GM12878 (cell line): ENCODE data around the gene MTR. TPM values are rescaled to one million over a fixed set of nuclear protein-coding genes. Genes with fewer than 3 reads are reported as not detected.

ENCODE experiments used
- ATAC-seq: fragments of 200-7000 bp; cut with Tn5 transposase; 3 replicates; pipeline ENCODE4 v1.9.1; 2020; ENCODE audit warnings: mild to moderate bottlenecking, moderate library complexity
- BruUV-seq: library from RNA; stranded (reverse); fragments of 400-500 nt; replicated peaks from 2 replicates; lab custom pipeline; 2021; lab: Mats Ljungman, UMichigan
- CTCF ChIA-PET: fragments of 300-600 bp; sonication (Branson Sonifier 250); formaldehyde crosslinking; extraction: SDS; loops from one replicate; lab custom pipeline; 2021; ENCODE audit warnings: inconsistent platforms; lab: Yijun Ruan, JAX
- POLR2A ChIA-PET: fragments of 350-600 bp; formaldehyde crosslinking; extraction: SDS; loops from one replicate; lab custom pipeline; 2021; ENCODE audit warnings: inconsistent platforms; lab: Charles Lee
- RAD21 ChIA-PET: fragments of 300-600 bp; sonication (Branson Sonifier 250); formaldehyde crosslinking; loops from one replicate; lab custom pipeline; 2023; ENCODE audit warnings: antibody characterized with exemption; ENCODE audit not compliant: unreplicated experiment; lab: Charles Lee
- SMC1A ChIA-PET: fragments of 300-600 bp; sonication (Branson Sonifier 250); formaldehyde crosslinking; loops from one replicate; lab custom pipeline; 2023; ENCODE audit not compliant: unreplicated experiment, uncharacterized antibody; lab: Charles Lee
- DNase-seq: peaks from one replicate; pipeline ENCODE4 v3.0.0-alpha.2; 2011; ENCODE audit warnings: low read depth, low spot score
- FAIRE-seq: peaks from 3 replicates; lab custom pipeline; 2011; peaks lifted over from hg19 to GRCh38; lab: Jason Lieb, UNC
- H2AFZ ChIP-seq: 2 replicates; pipeline ENCODE4 v1.6.0; 2011; ENCODE audit warnings: low read depth, low read length, control low read depth; ENCODE audit not compliant: control insufficient read depth
- H3K27ac ChIP-seq: 2 replicates; pipeline ENCODE4 v1.5.1; 2011; ENCODE audit warnings: control low read depth; ENCODE audit not compliant: control insufficient read depth, insufficient read depth
- H3K27me3 ChIP-seq, 2 experiments: replicated peaks in 1 of 2; 2 replicates each; pipeline versions ENCODE4 v1.6.0 to v1.6.1; 2011; ENCODE audit warnings: low read length in 1 of 2; ENCODE audit not compliant: control insufficient read depth in 2 of 2, insufficient read depth in 2 of 2
- H3K36me3 ChIP-seq, 2 experiments: 2 replicates each; pipeline ENCODE4 v1.5.1; 2011; ENCODE audit warnings: low read length in 1 of 2; ENCODE audit not compliant: control insufficient read depth in 2 of 2, insufficient read depth in 2 of 2
- H3K4me1 ChIP-seq: 2 replicates; pipeline ENCODE4 v1.6.1; 2011; ENCODE audit warnings: mild to moderate bottlenecking, low read length, moderate library complexity, mixed read lengths; ENCODE audit not compliant: control insufficient read depth, insufficient read depth
- H3K4me2 ChIP-seq: 2 replicates; pipeline ENCODE4 v1.6.0; 2011; ENCODE audit warnings: control low read depth; ENCODE audit not compliant: control insufficient read depth, insufficient read depth
- H3K4me3 ChIP-seq: fragments of 200-600 bp; sonication (generic); 2 replicates; pipeline ENCODE4 v1.5.1; 2016
- H3K79me2 ChIP-seq: 2 replicates; pipeline ENCODE4 v1.6.0; 2011; ENCODE audit warnings: low read length; ENCODE audit not compliant: control insufficient read depth, insufficient read depth
- H3K9ac ChIP-seq: 2 replicates; pipeline ENCODE4 v1.8.0; 2011; ENCODE audit warnings: low read length, control low read depth, mixed read lengths; ENCODE audit not compliant: control insufficient read depth, insufficient read depth
- H3K9me3 ChIP-seq: replicated peaks from 3 replicates; pipeline ENCODE4 v1.5.1; 2011; ENCODE audit warnings: mild to moderate bottlenecking, low read length; ENCODE audit not compliant: control insufficient read depth, insufficient read depth
- H4K20me1 ChIP-seq: 2 replicates; pipeline ENCODE4 v1.6.0; 2011; ENCODE audit not compliant: control insufficient read depth, insufficient read depth
- ATF7 ChIP-seq: fragments of 450-650 bp; IDR thresholded peaks from 2 replicates; pipeline ENCODE4 v1.6.1; 2016; ENCODE audit warnings: low read depth, mild to moderate bottlenecking
- BCL11A ChIP-seq: IDR thresholded peaks from 2 replicates; pipeline ENCODE4 v1.6.1; 2011; ENCODE audit warnings: low read depth, low read length
- CEBPZ ChIP-seq: fragments of 150-350 bp; IDR thresholded peaks from 2 replicates; pipeline ENCODE4 v1.6.1; 2016; ENCODE audit warnings: low read depth, low read length
- CREB1 ChIP-seq: IDR thresholded peaks from 2 replicates; pipeline ENCODE4 v1.6.1; 2012; ENCODE audit warnings: low read depth, mild to moderate bottlenecking, inconsistent platforms
- CREM ChIP-seq: IDR thresholded peaks from 2 replicates; pipeline ENCODE4 v1.6.1; 2014; ENCODE audit warnings: antibody characterized with exemption, low read depth
- ELK1 ChIP-seq: IDR thresholded peaks from 2 replicates; pipeline ENCODE4 v1.6.1; 2012; ENCODE audit warnings: low read depth, low read length, improper control_type of control experiment
- EP300 ChIP-seq, 2 experiments: fragments of 150-350 bp in 1 of 2; IDR thresholded peaks; 2 replicates each; pipeline ENCODE4 v1.6.1; 2011 to 2012; ENCODE audit warnings: low read depth in 2 of 2, low read length in 2 of 2, borderline replicate concordance in 1 of 2, improper control_type of control experiment in 1 of 2, inconsistent platforms in 1 of 2; ENCODE audit not compliant: control insufficient read depth in 1 of 2
- ETV6 ChIP-seq, 2 experiments: fragments of 450-650 bp in 1 of 2; IDR thresholded peaks in 1 of 2; conservative IDR thresholded peaks in 1 of 2; 2 replicates each; pipeline ENCODE4 v1.6.1; 2014; ENCODE audit warnings: antibody characterized with exemption in 1 of 2, borderline replicate concordance in 1 of 2, low read depth in 1 of 2, mild to moderate bottlenecking in 1 of 2, moderate library complexity in 1 of 2
- IKZF2 ChIP-seq, 2 experiments: fragments of 450-650 bp; IDR thresholded peaks; 2 replicates each; pipeline ENCODE4 v1.6.1; 2017; ENCODE audit warnings: mild to moderate bottlenecking in 2 of 2, moderate library complexity in 2 of 2
- NR2C1 ChIP-seq: fragments of 450-650 bp; IDR thresholded peaks from 2 replicates; pipeline ENCODE4 v1.6.1; 2017; ENCODE audit warnings: antibody characterized with exemption, mild to moderate bottlenecking, moderate library complexity
- RELA ChIP-seq: fragments of 450-650 bp; IDR thresholded peaks from 2 replicates; pipeline ENCODE4 v1.8.0; 2014; ENCODE audit warnings: borderline replicate concordance; ENCODE audit not compliant: partially characterized antibody
- RUNX3 ChIP-seq: IDR thresholded peaks from 2 replicates; pipeline ENCODE4 v1.6.1; 2012; ENCODE audit warnings: low read length, inconsistent platforms
- SMAD5 ChIP-seq: IDR thresholded peaks from 2 replicates; pipeline ENCODE4 v1.6.1; 2016; ENCODE audit warnings: antibody characterized with exemption, low read depth
- SMARCA5 ChIP-seq: fragments of 450-650 bp; IDR thresholded peaks from 2 replicates; pipeline ENCODE4 v1.6.1; 2017; ENCODE audit warnings: mild to moderate bottlenecking
- WRNIP1 ChIP-seq: IDR thresholded peaks from 2 replicates; pipeline ENCODE4 v1.6.1; 2011; ENCODE audit warnings: low read depth, low read length, improper control_type of control experiment, borderline replicate concordance
- ZNF24 ChIP-seq: fragments of 450-650 bp; IDR thresholded peaks from 2 replicates; pipeline ENCODE4 v1.6.1; 2017; ENCODE audit warnings: antibody characterized with exemption, mild to moderate bottlenecking
- ZNF384 ChIP-seq: IDR thresholded peaks from 2 replicates; pipeline ENCODE4 v1.6.1; 2012; ENCODE audit warnings: low read depth, mild to moderate bottlenecking, low read length, improper control_type of control experiment, borderline replicate concordance
- WGBS: methylation state at CpG from one replicate; pipeline ENCODE4 v1.1.6; 2016; ENCODE audit warnings: low lambda C conversion rate; ENCODE audit not compliant: insufficient replicate concordance, insufficient coverage; ENCODE audit errors: missing lambda C conversion rate; 5-methylcytosine and 5-hydroxymethylcytosine counted together
- in situ Hi-C: fragments of 300-500 bp; cut with MboI; formaldehyde crosslinking; loops from 9 replicates; pipeline ENCODE4 v1.14.3; 2018; ENCODE audit warnings: mixed read lengths
- intact Hi-C: fragments of 100-400 bp; cut with micrococcal nuclease; formaldehyde crosslinking; loops from one replicate; pipeline ENCODE4 v1.14.2; 2022; ENCODE audit not compliant: unreplicated experiment
- polyA plus RNA-seq, 11 experiments: library from polyadenylated mRNA; depleted of rRNA in 4 of 11; unstranded in 6 of 11; stranded (reverse) in 5 of 11; fragments of >200 nt; fragmentation: Nextera tagmentation in 4 of 11; fragmentation: Illumina TruSeq in 1 of 11; extraction: Ambion mirVana in 4 of 11; extraction: Trizol in 1 of 11; gene quantifications; 1 replicate in 1 of 11; 2 replicates in 10 of 11; pipeline versions ENCODE4 v1.2.1 to v1.2.3, GENCODE V29; 2011 to 2016; ENCODE audit warnings: inconsistent platforms in 2 of 11, missing spikeins in 2 of 11, low read depth in 1 of 11
- total RNA-seq, 4 experiments: library from RNA; depleted of rRNA in 3 of 4; stranded (reverse); fragments of >200 nt in 3 of 4; fragmentation: Illumina TruSeq in 1 of 4; extraction: Trizol in 1 of 4; gene quantifications; 2 replicates each; pipeline versions ENCODE4 v1.2.1 to v1.2.3, GENCODE V29; 2013 to 2021
- TF ChIP-seq, protein P1 (sequence below): fragments of 450-650 bp; IDR thresholded peaks from 2 replicates; pipeline ENCODE4 v1.6.1; 2017; ENCODE audit warnings: mild to moderate bottlenecking

The MTR gene
- total and polyA plus RNA-seq, 10 of the 15 experiments (the other 5 are each of a cell fraction or from before 2014, with no cell fraction given) = 2.4 to 38.7 (median 16.5) TPM

DNA sequence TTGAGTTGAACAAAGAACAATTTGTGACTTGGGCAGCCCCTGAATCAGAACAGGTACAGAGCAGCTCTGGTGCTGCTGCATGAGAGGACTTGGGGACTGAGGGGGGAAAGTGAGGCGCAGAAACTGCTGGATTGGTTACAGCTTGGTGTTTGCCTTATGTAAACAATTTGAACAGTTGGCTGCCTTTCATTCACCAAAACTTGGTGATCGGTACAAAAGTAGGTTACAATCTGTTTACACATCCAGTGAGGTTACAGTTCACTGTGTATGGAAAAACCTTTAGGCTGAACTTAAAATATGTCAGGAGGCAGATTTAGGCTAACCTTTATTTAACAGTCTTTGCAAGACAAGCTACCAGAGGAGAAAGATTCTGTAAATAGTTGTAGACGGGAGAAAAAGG is 28.6 kb upstream of the MTR start (continued):
- TF ChIP-seq, protein P1, sequence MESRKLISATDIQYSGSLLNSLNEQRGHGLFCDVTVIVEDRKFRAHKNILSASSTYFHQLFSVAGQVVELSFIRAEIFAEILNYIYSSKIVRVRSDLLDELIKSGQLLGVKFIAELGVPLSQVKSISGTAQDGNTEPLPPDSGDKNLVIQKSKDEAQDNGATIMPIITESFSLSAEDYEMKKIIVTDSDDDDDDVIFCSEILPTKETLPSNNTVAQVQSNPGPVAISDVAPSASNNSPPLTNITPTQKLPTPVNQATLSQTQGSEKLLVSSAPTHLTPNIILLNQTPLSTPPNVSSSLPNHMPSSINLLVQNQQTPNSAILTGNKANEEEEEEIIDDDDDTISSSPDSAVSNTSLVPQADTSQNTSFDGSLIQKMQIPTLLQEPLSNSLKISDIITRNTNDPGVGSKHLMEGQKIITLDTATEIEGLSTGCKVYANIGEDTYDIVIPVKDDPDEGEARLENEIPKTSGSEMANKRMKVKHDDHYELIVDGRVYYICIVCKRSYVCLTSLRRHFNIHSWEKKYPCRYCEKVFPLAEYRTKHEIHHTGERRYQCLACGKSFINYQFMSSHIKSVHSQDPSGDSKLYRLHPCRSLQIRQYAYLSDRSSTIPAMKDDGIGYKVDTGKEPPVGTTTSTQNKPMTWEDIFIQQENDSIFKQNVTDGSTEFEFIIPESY = no peak
- TF ChIP-seq ZNF24 (no peak), WRNIP1 (no peak), SMARCA5 (no peak), EP300 (IDR thresholded peaks at IDR 0.05; ENCODE audit: borderline replicate concordance in 1 of 2, control insufficient read depth in 1 of 2, low read depth in 2 of 2, low read length in 2 of 2) (no peak), NR2C1 (no peak), CREM (no peak)

GRCh38 chr1:236767276-236767675 is 27.8 kb upstream of the MTR start:
- ATAC-seq (no peak), FAIRE-seq (no peak), DNase-seq (no peak)
- Histone ChIP-seq H4K20me1 (no peaks in the 10 kb centered on the region), H3K4me2 (no peak overlapping the region), H3K36me3 (no peaks in the 10 kb centered on the region), H3K9ac (no peak overlapping the region), H3K4me1 (no peaks in the 10 kb centered on the region), H3K9me3 (no peaks in the 10 kb centered on the region), H3K27me3 (no peaks in the 10 kb centered on the region), H3K79me2 (no peaks in the 10 kb centered on the region), H3K27ac (no peak overlapping the region), H3K4me3 (no peak overlapping the region), H2AFZ (no peak overlapping the region)
- no TSS peak for BruUV-seq
- in situ Hi-C loops = no loop called here
- ChIA-PET CTCF (interaction anchor here (1.4 to 5.5 kb wide), 3 partner anchors 8 to 620 kb away, joined by 4 to 37 read pairs (median 5); no protein-coding TSS in a partner anchor), RAD21 (no interaction called here), POLR2A (no interaction called here), SMC1A (interaction anchor here (1.9 kb wide), 1 partner anchor 8 kb away, joined by 9 read pairs; no protein-coding TSS in a partner anchor)
- WGBS = 25% methylated on average over 6 of the region's 6 CpGs
- intact Hi-C loops = no loop called here
- TF ChIP-seq NR2C1 = no peak
- no peak for TF ChIP-seq IKZF2 (IDR thresholded peaks at IDR 0.05)
- no peak for TF ChIP-seq ELK1
- no peak for TF ChIP-seq CREB1
- TF ChIP-seq BCL11A = no peak
- no peak for TF ChIP-seq ETV6 (conservative IDR thresholded peaks at IDR 0.05 in 1 of 2, IDR thresholded peaks at IDR 0.05 in 1 of 2; ENCODE audit: borderline replicate concordance in 1 of 2, low read depth in 1 of 2)
- no peak for TF ChIP-seq RELA
- TF ChIP-seq ATF7 = no peak
- no peak for TF ChIP-seq CEBPZ
- TF ChIP-seq SMAD5 = no peak
- TF ChIP-seq RUNX3 = no peak
- TF ChIP-seq ZNF384 = no peak
